ENCODE results near the gene IGFBP5. TPM values are rescaled to one million over a fixed set of nuclear protein-coding genes. Genes with fewer than 3 reads are reported as not detected.

IGFBP5 gene, protein sequence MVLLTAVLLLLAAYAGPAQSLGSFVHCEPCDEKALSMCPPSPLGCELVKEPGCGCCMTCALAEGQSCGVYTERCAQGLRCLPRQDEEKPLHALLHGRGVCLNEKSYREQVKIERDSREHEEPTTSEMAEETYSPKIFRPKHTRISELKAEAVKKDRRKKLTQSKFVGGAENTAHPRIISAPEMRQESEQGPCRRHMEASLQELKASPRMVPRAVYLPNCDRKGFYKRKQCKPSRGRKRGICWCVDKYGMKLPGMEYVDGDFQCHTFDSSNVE
- total RNA-seq, result under 1 TPM in 1 of 2 donors, not detected in 1; 0.02 TPM

DNA sequence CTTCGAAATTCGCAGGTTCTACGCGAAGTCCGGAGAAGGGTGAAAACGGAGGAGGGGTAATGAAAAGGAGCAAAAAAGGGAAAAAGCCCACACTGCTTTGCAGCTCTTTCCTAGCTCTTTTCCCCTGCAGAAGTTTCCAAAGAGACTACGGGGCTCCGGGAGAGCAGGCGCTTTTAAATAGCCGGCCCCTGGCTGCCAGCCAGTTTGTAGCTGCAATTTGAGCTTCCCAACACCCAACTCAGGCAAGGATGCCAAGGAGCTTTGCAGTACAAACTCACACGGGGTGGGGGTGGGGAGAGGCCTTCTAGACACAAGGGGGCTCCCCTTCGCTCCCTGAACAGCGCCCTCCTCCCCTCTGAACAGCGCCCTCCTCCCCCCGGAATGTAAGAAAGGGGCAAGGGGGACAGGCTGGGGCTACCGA, at the start of gene IGFBP5:
Gene IGFBP5, minus strand, starts transcription at position 149 of the 421 bp plus-strand sequence. CDS start 774 bp downstream, outside the sequence.
- H3K9me3 Mint-ChIP-seq, result no peaks in the 10 kb centered on the region
- ATAC-seq (no peak), DNase-seq (ENCODE audit: low spot score in 2 of 2) (no peak)
- no peaks in the 10 kb centered on the region for H3K36me3 Mint-ChIP-seq
- H3K27ac Mint-ChIP-seq, result no peak within 1 kb of the TSS

DNA sequence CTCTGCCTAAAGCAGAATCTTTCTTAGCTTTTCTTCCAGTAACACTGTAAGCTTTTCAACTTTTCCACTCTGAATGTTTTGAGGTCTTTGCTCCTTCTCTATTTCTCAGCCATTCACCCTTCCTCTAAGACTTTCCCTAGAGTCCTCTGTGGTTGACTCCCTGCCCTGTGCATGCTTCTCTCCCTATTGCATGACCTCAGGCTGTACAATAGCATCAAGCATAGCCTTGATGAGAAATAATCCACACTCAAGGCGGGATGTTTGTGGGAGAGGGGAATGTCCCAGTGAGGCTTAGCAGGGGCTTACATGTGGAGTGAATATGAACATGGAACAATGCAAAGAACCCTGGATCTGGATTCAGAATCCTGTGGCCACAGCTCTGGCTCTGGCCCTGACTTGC, 48.4 kb upstream of the IGFBP5 start:
- Mint-ChIP-seq H3K36me3 (peaks cover 0 to 7% of the 10 kb centered on the region in 2 donors), H3K9me3 (no peaks in the 10 kb centered on the region), H3K27ac (no peak overlapping the region)
- ATAC-seq, result no peak
- DNase-seq (ENCODE audit: low spot score in 2 of 2), result no peak

DNA sequence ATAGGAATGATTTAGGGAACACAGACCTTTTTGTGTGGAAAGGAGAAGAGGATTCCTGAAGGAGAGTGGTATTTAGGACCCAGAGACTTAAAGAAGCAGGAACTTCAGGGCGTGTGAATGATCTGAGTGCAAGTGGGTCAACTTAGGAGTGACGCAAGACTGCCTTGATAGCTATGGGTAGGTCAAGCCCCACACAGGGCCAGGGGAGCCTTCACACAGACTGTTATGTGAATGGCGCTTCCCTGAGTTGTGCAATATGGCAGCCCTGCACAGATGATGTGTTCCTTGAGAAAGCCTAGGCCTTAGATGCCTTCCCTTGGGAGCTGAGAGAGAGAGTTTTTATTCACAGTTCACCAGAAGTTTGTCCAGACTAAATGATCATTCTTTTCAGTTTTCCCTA, 47.1 kb upstream of the IGFBP5 start:
- DNase-seq (ENCODE audit: low spot score in 2 of 2) (no peak), ATAC-seq (no peak)
- Mint-ChIP-seq H3K27ac (no peak overlapping the region), H3K36me3 (peaks cover 0 to 7% of the 10 kb centered on the region in 2 donors), H3K9me3 (no peaks in the 10 kb centered on the region)

DNA sequence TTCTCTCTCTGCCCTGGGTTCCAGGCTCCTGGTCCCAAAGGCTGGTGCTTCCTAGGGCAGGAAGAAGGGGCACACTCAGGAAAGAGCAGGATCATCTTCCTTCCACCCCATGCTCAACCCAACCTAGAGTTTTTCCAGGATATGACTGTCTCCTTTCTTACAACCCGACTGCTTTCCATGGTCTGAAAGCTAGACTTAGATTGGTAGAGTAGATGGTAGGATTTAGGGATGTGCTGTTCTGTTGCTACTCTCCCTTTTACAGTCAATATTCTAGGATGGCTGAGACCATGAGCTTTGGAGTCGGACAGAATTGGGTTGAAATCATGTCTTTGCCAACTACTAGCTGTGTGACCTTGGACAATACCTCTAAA, 45.9 kb upstream of the IGFBP5 start:
- H3K9me3 Mint-ChIP-seq, result no peaks in the 10 kb centered on the region
- peak overlapping the region in 1 of 2 donors; percentile 83 for H3K27ac Mint-ChIP-seq
- ATAC-seq, result no peak
- no peaks in the 10 kb centered on the region for H3K36me3 Mint-ChIP-seq
- no peak for DNase-seq (ENCODE audit: low spot score in 2 of 2)

DNA sequence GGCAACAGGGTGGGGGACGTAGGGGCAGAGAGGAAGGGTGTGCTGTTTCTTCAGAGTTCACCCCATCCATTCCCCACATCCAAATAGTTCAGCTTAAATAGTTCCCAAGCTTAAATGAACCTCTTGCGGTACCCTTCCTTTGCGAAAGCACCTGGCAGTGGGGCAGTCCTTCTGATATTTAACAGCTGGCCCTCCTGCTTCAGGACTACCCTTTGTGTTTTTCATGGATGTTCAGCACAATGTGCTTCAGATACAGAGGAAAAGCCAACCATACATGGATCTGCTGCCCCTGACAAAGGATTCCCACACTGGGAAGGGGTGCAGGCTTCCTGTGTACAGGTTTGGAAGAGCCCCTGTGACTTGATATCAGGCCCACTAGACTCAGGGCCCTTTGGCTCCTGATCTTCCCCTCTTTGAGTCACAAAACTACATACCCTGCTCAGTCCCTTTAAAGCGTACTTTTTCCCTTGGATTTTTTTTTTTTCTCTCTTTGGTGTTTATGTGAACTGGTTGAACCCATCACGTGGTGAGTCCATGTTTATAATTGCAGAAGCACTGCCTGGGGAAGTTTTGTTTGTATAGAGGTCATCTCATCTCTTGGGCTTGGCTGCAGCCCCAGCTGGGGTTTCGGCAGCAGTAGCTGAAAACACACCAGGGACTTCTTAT, 45.3 kb upstream of the IGFBP5 start:
- DNase-seq (ENCODE audit: low spot score in 2 of 2), result no peak
- Mint-ChIP-seq H3K27ac (peak overlapping the region in 1 of 2 donors; percentile 83), H3K36me3 (no peaks in the 10 kb centered on the region), H3K9me3 (no peaks in the 10 kb centered on the region)
- no peak for ATAC-seq

DNA sequence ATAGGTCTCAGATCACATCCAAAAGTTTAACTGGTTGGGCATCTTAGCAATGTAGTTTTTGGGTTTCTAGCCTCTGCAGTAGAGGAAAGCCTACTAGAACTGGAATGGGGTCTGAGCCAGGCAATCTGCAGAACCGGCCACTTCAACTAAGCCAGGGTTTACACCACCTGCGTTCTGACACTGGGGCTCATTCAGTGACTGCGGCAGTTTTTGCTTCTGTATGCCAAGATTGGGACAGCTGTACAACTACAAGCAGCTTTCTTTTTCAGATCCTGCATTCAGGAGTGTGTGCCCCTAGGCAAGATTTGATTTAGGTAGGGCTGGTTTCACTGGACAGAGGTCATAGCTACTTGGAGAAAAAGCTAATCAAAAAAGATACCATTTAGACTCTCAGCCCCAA, 43.7 kb upstream of the IGFBP5 start:
- DNase-seq (ENCODE audit: low spot score in 2 of 2) (no peak), ATAC-seq (no peak)
- Mint-ChIP-seq H3K36me3 (no peaks in the 10 kb centered on the region), H3K27ac (no peak overlapping the region), H3K9me3 (no peaks in the 10 kb centered on the region)

DNA sequence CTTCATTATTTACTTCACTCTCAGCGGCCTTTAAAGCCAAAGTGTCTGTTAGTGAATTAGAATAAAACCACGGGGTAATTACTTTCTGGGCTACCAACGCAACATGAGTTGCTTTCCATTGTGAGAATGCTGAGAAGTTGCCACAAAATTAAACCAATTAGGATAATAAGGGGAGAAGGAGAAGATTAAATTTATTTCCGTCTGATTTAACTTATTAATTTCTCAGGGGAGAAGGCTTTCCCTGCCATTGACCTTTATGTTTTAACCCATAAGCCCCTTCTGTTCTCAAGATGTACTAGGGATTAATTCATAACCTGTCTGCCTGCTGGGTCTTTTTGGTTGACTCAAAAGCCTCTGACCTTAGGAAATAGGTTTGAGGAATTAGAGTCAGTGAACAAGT, 42.3 kb upstream of the IGFBP5 start:
- no peaks in the 10 kb centered on the region for H3K36me3 Mint-ChIP-seq
- no peak for DNase-seq (ENCODE audit: low spot score in 2 of 2)
- no peak overlapping the region for H3K27ac Mint-ChIP-seq
- H3K9me3 Mint-ChIP-seq, result no peaks in the 10 kb centered on the region
- no peak for ATAC-seq

DNA sequence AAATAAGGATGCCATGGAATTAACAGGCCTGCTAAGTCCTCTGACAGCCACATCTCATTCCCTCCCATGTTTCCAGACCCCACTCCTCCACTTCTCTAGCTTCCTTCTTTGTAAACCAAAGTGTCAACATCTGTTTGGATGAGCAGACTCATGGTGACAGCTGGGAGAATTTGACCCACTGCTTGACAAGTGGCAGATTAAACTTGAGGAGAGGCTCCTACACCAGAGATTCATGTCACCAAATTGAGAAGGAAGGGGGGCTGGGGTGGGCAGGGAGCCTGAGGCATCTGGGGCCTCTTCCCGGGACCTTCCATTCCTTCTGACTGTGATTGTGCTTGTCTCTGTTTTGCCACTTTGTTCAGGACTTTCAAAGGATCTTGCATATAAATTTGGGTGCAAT, 41.0 kb upstream of the IGFBP5 start:
- no peak for DNase-seq (ENCODE audit: low spot score in 2 of 2)
- Mint-ChIP-seq H3K27ac (no peak overlapping the region), H3K36me3 (no peaks in the 10 kb centered on the region), H3K9me3 (no peaks in the 10 kb centered on the region)
- no peak for ATAC-seq

DNA sequence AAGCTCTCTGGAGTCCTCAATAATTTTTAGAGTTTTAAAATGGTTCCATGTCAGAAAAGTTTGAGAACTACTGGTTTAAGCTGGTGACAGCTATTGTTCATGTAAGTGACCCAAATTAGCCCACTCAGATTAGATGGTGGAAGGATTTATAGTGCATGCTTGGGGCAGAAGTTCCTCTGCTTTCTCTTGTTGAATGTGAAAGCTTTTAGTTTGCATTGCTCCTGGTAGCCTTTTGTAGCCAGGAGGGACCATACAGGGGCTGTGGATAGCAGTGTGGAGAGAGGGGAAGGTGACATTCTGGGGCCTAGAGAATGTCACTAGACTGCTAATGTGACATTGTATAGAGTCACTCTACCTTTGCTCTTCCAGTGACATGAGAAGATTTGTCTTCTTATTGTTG, 40.3 kb upstream of the IGFBP5 start:
- ATAC-seq (no peak), DNase-seq (ENCODE audit: low spot score in 2 of 2) (no peak)
- Mint-ChIP-seq H3K27ac (no peak overlapping the region), H3K36me3 (no peaks in the 10 kb centered on the region), H3K9me3 (no peaks in the 10 kb centered on the region)

DNA sequence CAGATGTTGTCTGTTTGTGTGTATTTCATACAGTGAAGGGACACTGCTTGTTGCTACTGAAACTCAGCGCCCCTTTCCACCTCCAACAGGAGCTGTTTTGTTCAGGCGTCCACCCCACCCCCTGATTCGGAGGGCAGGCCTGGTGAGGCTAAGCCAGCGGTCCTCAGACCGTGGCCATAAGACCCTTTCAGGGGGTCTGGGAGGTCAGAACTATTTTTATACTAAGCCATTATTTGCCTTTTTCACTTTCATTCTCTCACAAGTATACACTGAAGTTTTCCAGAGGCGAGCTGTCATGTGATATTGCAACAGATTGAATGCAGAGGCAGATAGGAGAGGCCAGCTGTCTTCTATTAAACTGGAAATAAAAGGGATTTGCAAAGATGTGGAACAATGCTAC, 39.7 kb upstream of the IGFBP5 start:
- H3K9me3 Mint-ChIP-seq, result no peaks in the 10 kb centered on the region
- H3K27ac Mint-ChIP-seq, result no peak overlapping the region
- no peaks in the 10 kb centered on the region for H3K36me3 Mint-ChIP-seq
- ATAC-seq (no peak), DNase-seq (ENCODE audit: low spot score in 2 of 2) (no peak)

DNA sequence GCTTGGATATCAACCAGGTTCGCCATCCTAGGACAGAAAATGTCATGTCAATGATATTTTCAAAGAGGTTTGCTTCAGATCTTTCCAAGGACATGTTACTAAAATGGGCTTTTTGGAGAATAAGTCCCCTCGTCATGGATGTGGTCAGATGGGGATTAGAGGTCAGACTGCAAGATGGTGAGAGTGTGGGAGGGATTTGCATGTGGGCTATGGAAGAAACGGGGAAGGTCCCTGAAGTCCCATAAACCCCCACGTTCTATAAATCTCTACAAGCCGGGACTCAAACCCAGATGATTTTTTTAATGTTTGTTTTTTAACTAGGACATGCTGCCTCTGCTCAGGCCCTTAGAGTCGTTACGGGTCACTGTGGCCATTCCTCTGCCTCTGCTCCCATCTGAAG, 37.7 kb upstream of the IGFBP5 start:
- Mint-ChIP-seq H3K27ac (no peak overlapping the region), H3K9me3 (no peaks in the 10 kb centered on the region), H3K36me3 (no peaks in the 10 kb centered on the region)
- ATAC-seq (no peak), DNase-seq (ENCODE audit: low spot score in 2 of 2) (no peak)

DNA sequence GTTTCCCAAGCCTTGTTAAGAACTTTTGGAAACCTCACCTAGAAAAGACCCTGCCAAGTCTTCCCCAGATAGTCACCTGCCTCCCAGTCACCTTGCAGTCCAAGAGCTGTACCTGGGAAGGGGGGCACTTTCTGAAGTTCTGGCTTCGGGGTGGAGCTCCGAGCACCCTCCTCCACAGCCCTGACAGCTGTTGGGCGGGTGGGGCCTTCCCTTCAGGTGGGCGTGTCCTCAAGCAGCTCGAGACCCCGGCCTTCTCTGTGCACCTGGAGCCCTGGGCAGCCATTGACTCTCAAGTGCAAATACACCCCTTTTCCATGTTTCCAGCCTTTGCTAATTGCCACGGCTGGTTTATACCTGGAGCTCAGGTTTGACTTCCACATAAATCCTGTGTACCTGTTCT, 37.0 kb upstream of the IGFBP5 start:
- H3K9me3 Mint-ChIP-seq, result no peaks in the 10 kb centered on the region
- ATAC-seq, result no peak
- no peak for DNase-seq (ENCODE audit: low spot score in 2 of 2)
- no peaks in the 10 kb centered on the region for H3K36me3 Mint-ChIP-seq
- no peak overlapping the region for H3K27ac Mint-ChIP-seq

DNA sequence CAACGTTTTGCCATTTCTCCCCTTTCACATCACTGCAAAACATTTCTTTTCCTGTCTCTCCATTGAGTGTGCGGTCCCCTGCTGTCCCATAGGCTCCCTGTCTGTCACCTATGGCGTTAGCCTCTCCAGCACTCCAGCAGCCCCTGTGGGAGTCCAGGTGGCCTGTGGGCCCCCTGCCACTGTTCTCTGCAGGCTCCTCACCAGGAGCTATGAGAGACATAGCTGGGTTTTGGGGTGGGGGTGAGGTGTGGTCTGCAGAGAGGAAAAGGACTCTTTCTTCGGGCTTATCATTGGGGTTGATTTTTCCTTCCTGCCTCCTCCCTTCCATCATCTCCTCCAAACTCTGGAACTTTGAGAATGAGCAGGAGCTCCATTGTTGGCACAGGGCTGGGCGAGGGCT, 36.1 kb upstream of the IGFBP5 start:
- no peak overlapping the region for H3K27ac Mint-ChIP-seq
- H3K36me3 Mint-ChIP-seq, result no peaks in the 10 kb centered on the region
- no peaks in the 10 kb centered on the region for H3K9me3 Mint-ChIP-seq
- no peak for DNase-seq (ENCODE audit: low spot score in 2 of 2)
- no peak for ATAC-seq

DNA sequence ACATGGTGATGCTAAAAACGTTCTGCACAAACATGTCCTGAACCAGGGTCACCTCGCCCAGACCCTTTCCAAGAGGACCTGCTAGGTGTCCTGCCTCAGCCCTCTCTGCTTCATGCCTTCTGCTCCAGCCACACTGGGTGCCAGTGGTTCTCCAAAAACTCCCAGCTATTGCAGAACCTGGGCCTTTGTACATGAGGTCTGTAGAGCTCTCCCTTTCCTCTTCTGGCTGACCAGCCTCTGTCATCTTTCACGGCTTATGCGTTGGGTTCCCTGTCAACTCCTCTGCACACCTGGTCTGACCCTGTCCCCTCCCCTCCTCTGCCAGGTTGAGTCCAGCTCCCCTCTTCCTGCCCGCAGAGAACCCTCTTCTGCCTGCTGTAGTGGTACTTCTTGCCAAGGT, 35.5 kb upstream of the IGFBP5 start:
- Mint-ChIP-seq H3K27ac (no peak overlapping the region), H3K36me3 (no peaks in the 10 kb centered on the region), H3K9me3 (no peaks in the 10 kb centered on the region)
- no peak for ATAC-seq
- DNase-seq (ENCODE audit: low spot score in 2 of 2), result no peak

DNA sequence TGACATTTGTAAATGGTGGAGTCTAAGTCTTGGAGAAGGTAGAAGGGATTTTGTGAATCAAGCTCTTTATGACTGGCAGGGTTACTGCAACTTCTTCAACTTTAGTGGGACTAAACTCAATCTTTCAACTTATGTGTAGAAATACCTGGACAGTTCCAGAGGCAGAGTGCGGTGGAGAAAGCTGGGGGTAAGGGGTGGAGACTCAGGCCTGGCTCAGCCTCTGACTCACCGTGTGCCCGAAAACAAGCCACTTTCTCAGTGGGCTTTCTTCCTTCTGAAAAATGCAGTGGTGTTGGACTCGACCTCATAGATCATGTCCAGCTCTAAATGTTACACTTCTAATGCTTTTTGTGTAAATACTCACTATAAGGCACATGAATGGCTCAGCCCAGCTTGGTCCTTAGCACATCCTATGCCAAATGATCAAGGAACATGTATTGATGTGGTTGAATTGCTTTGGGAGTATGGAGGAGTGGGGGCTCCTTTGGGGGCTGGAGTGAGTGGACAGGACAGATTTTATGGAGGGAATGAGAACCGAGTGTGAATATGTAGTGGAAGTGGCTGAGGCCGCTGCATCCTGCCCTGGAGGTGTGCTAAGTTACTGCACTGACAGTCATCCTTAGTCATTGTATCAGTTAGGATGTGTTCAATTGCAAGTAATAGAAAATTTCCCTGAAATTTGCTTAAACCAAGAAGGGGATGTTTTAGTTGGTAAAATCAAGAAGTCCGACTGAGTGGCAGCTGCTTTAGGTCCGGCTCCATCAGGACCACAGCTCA, 32.2 kb upstream of the IGFBP5 start:
- ATAC-seq (no peak), DNase-seq (ENCODE audit: low spot score in 2 of 2) (no peak)
- H3K27ac Mint-ChIP-seq, result no peak overlapping the region
- no peaks in the 10 kb centered on the region for H3K9me3 Mint-ChIP-seq
- H3K36me3 Mint-ChIP-seq, result no peaks in the 10 kb centered on the region

DNA sequence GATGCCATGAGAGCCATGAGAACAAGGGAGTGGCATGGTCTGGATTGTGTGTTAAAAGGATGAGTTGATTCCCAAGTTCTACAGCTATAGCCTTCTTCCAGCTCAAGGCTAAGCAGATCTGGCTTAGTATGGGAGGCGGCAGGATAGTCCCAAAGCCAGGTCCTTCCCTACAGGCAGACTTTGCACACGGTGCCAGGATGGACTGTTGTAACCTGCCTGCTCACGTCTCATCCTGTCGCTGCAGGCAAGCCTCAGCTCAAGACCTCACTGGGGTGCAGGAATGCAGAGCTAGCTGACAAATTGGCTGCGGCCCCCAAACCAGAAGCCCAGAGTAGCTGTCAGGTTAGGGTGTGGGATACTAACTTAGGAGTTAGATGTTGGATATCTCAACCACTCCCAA, 28.8 kb upstream of the IGFBP5 start:
- ATAC-seq (no peak), DNase-seq (ENCODE audit: low spot score in 2 of 2) (no peak)
- H3K27ac Mint-ChIP-seq, result no peak overlapping the region
- no peaks in the 10 kb centered on the region for H3K36me3 Mint-ChIP-seq
- no peaks in the 10 kb centered on the region for H3K9me3 Mint-ChIP-seq

DNA sequence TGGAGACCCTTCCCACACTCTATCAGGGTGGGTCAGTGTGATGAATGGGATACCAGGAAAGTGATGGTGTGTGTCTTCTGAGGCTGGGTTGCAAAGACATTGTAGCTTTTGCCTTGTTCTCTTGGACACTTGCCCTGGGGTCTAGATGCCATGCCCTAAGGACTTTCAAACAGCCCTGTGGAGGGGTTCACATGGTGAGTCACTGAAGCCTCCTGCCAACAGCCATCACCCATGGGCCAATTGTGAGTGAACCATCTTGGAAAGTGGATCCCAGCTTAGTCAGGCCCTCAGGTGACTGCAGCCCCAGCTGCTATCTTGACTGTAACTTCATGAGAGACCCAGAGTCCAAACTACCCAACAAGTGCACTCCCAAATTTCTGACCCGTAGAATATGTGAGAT, 25.8 kb upstream of the IGFBP5 start:
- DNase-seq (ENCODE audit: low spot score in 2 of 2) (no peak), ATAC-seq (no peak)
- Mint-ChIP-seq H3K27ac (no peak overlapping the region), H3K36me3 (no peaks in the 10 kb centered on the region), H3K9me3 (no peaks in the 10 kb centered on the region)

DNA sequence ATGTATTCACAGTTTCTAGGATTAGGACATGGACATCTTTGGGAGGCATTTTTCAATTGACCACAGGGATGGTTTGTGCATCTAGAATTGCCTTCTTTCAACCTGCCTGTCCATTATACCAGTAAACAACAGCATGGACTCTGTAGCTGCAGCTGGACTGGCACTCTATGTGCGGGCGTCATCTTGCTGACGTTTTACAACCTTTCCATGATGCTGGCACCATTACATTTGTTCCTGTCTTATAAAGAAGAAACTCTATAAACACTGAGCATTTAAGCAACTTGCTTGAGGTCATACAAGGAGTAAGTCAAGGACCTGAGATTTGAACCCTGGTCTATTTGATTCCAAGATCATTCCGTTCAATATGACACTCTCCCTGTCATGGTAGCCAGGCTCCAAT, 25.4 kb upstream of the IGFBP5 start:
- no peaks in the 10 kb centered on the region for H3K36me3 Mint-ChIP-seq
- DNase-seq (ENCODE audit: low spot score in 2 of 2), result no peak

More for the DNA sequence above, 25.4 kb upstream of the IGFBP5 start:
- H3K9me3 Mint-ChIP-seq, result no peaks in the 10 kb centered on the region
- no peak for ATAC-seq
- H3K27ac Mint-ChIP-seq, result no peak overlapping the region
